Measurements from ENCODE around the gene ABCC2. TPM values are rescaled to one million over a fixed set of nuclear protein-coding genes. Genes with fewer than 3 reads are reported as not detected.

The ABCC2 gene
- total and polyA plus RNA-seq, 2 donors (not counting 1 experiment from before 2014, with no cell fraction given) = 4.2 to 7.0 TPM

- TF ChIP-seq CTCF (IDR thresholded peaks at IDR 0.05) = no peak
- no peak for TF ChIP-seq EZH2 (IDR thresholded peaks at IDR 0.05; ENCODE audit: borderline replicate concordance, insufficient read depth, low read depth, low read length, poor library complexity, severe bottlenecking)
- Histone ChIP-seq H3K4me1 (ENCODE audit: control insufficient read depth in 2 of 2, insufficient read depth in 2 of 2, low read length in 2 of 2) (no peaks in the 10 kb centered on the region), H3K4me2 (replicated peaks; ENCODE audit: low read depth, low read length, poor library complexity, severe bottlenecking) (no peak overlapping the region), H3K36me3 (replicated peaks in 1 of 2; ENCODE audit: control extremely low read depth in 1 of 2, control insufficient read depth in 1 of 2, extremely low read depth in 1 of 2, insufficient read depth in 2 of 2, low read length in 1 of 2) (no peaks in the 10 kb centered on the region), H3K4me3 (ENCODE audit: control extremely low read depth in 1 of 5, extremely low read depth in 1 of 5, insufficient read depth in 1 of 5, low read depth in 2 of 5, low read length in 4 of 5) (no peak overlapping the region), H3K27me3 (replicated peaks in 1 of 4; ENCODE audit: control extremely low read depth in 1 of 4, control insufficient read depth in 3 of 4, insufficient read depth in 4 of 4, low read length in 3 of 4) (no peaks in the 10 kb centered on the region), H3K79me2 (ENCODE audit: control insufficient read depth, insufficient read depth, low read length) (no peaks in the 10 kb centered on the region), H3K9ac (ENCODE audit: low read length) (no peak overlapping the region), H3K9me3 (ENCODE audit: control extremely low read depth in 1 of 3, control insufficient read depth in 2 of 3, insufficient read depth in 1 of 3, low read length in 2 of 3) (no peaks in the 10 kb centered on the region), H3K27ac (ENCODE audit: low read length in 2 of 2) (no peak overlapping the region), H2AFZ (ENCODE audit: insufficient read depth, low read depth, low read length, poor library complexity, severe bottlenecking) (no peak overlapping the region), H4K20me1 (ENCODE audit: control insufficient read depth, insufficient read depth, low read length, poor library complexity, severe bottlenecking) (no peaks in the 10 kb centered on the region)
- Mint-ChIP-seq H3K9me3 (ENCODE audit: insufficient read depth) (no peaks in the 10 kb centered on the region), H3K27ac (no peak overlapping the region), H3K4me3 (no peak overlapping the region), H3K4me1 (no peaks in the 10 kb centered on the region), H3K27me3 (no peaks in the 10 kb centered on the region)
- ATAC-seq (ENCODE audit: low read depth) = no peak
- no peak for DNase-seq
- ChIA-PET CTCF (interaction anchor here (0.5 kb wide), 1 partner anchor 34 kb away, joined by 5 read pairs; no protein-coding TSS in a partner anchor), POLR2A (no interaction called here)
- WGBS (ENCODE audit: insufficient coverage) = 100% methylated on average over 2 of the region's 2 CpGs
- intact Hi-C loops (cut with micrococcal nuclease) = no loop called here
Measured at GRCh38 chr10:99807786-99808185, 25.3 kb downstream of the ABCC2 start.

- no peak for DNase-seq
- intact Hi-C loops (cut with micrococcal nuclease) = no loop called here
- no peak for ATAC-seq (ENCODE audit: low read depth)
- TF ChIP-seq CTCF (IDR thresholded peaks at IDR 0.05) (no peak), EZH2 (IDR thresholded peaks at IDR 0.05; ENCODE audit: borderline replicate concordance, insufficient read depth, low read depth, low read length, poor library complexity, severe bottlenecking) (no peak)
- H2AFZ ChIP-seq (ENCODE audit: insufficient read depth, low read depth, low read length, poor library complexity, severe bottlenecking) = no peak overlapping the region
- H3K4me1 Mint-ChIP-seq = no peaks in the 10 kb centered on the region
- H3K4me1 ChIP-seq (ENCODE audit: control insufficient read depth in 2 of 2, insufficient read depth in 2 of 2, low read length in 2 of 2) = no peaks in the 10 kb centered on the region
- no peaks in the 10 kb centered on the region for H4K20me1 ChIP-seq (ENCODE audit: control insufficient read depth, insufficient read depth, low read length, poor library complexity, severe bottlenecking)
- no peaks in the 10 kb centered on the region for H3K27me3 Mint-ChIP-seq
- H3K36me3 ChIP-seq (replicated peaks in 1 of 2; ENCODE audit: control extremely low read depth in 1 of 2, control insufficient read depth in 1 of 2, extremely low read depth in 1 of 2, insufficient read depth in 2 of 2, low read length in 1 of 2) = no peaks in the 10 kb centered on the region
- no peak overlapping the region for H3K9ac ChIP-seq (ENCODE audit: low read length)
- ChIA-PET POLR2A (no interaction called here), CTCF (no interaction called here)
- no peak overlapping the region for H3K4me2 ChIP-seq (replicated peaks; ENCODE audit: low read depth, low read length, poor library complexity, severe bottlenecking)
- H3K27me3 ChIP-seq (replicated peaks in 1 of 4; ENCODE audit: control extremely low read depth in 1 of 4, control insufficient read depth in 3 of 4, insufficient read depth in 4 of 4, low read length in 3 of 4) = no peaks in the 10 kb centered on the region
- H3K4me3 ChIP-seq (ENCODE audit: control extremely low read depth in 1 of 5, extremely low read depth in 1 of 5, insufficient read depth in 1 of 5, low read depth in 2 of 5, low read length in 4 of 5) = no peak overlapping the region
- H3K79me2 ChIP-seq (ENCODE audit: control insufficient read depth, insufficient read depth, low read length) = no peaks in the 10 kb centered on the region
- no peak overlapping the region for H3K27ac ChIP-seq (ENCODE audit: low read length in 2 of 2)
- H3K9me3 ChIP-seq (ENCODE audit: control extremely low read depth in 1 of 3, control insufficient read depth in 2 of 3, insufficient read depth in 1 of 3, low read length in 2 of 3) = no peaks in the 10 kb centered on the region
- H3K27ac Mint-ChIP-seq = no peak overlapping the region
- no peak overlapping the region for H3K4me3 Mint-ChIP-seq
- H3K9me3 Mint-ChIP-seq (ENCODE audit: insufficient read depth) = no peaks in the 10 kb centered on the region
Measured at GRCh38 chr10:99808270-99808669, 25.8 kb downstream of the ABCC2 start.
